Measurements from ENCODE around the gene NEURL3. TPM values are rescaled to one million over a fixed set of nuclear protein-coding genes. Genes with fewer than 3 reads are reported as not detected.

The NEURL3 gene
- total and polyA plus RNA-seq, 2 donors (not counting 3 experiments of a cell fraction or from before 2014, with no cell fraction given), result not detected

DNA sequence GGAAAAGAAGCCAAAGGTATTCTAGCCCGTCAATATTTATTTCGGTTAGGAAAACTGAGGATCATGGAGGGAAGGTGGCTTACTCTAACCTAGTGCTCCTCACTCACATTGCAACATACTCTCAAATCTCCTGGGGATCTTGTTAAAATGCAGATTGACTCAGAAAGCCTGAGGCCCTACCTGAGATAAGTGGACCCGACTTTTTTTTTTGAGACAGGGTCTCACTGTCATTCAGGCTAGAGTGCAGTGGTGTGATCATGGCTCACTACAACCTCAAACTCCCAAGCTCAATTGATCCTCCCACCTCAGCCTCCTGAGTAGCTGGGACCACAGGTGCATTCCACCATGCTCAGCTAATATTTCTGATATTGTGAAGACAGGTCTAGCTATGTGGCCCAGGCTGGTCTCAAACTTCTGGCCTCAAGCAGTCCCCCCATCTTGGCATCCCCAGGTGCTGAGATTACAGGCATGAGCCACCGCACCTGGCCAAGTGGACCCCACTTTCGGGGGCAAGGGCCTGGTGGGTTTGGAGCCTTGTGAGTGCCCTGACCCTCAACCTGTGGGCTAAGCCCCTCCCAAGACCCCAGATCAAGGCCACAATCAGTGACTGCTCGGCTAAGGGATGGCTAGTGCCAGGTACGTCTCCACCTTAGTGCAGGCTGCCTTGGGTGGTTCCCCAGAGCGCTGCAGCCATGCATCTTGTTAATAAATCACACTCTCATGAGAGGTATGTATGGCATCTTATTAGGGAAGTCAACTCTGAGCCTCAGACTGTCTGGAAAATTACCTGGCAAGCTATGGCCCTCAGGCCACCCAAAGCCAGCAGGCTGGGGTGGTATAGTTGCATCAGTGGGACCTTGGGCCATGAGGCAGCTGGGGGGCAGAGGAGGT lies 1.1 kb upstream of the NEURL3 start:
- H4K20me1 ChIP-seq (replicated peaks; ENCODE audit: control insufficient read depth, extremely low read depth, insufficient read depth, low read length), result no peaks in the 10 kb centered on the region
- no peaks in the 10 kb centered on the region for H3K36me3 ChIP-seq (ENCODE audit: control insufficient read depth in 2 of 2, extremely low read depth in 1 of 2, insufficient read depth in 2 of 2, low read length in 2 of 2)
- peaks cover 5% of the 10 kb centered on the region in 2 experiments for H3K27me3 ChIP-seq (ENCODE audit: control insufficient read depth in 2 of 2, insufficient read depth in 2 of 2, low read length in 2 of 2)
- H3K4me3 ChIP-seq (replicated peaks in 1 of 3; ENCODE audit: insufficient read depth in 1 of 3, low read depth in 1 of 3, low read length in 3 of 3), result no peak overlapping the region
- no peak for FAIRE-seq
- no peak for DNase-seq (ENCODE audit: low read depth, low spot score)
- no TSS peak for BruUV-seq (replicated peaks)
- no peak overlapping the region for H3K4me2 ChIP-seq (ENCODE audit: insufficient read depth, low read length)
- TF ChIP-seq POLR2A (IDR thresholded peaks at IDR 0.05; ENCODE audit: low read depth, low read length) (no peak), FOS (IDR thresholded peaks at IDR 0.05; ENCODE audit: borderline replicate concordance, insufficient read depth, low read length) (no peak), MYC (IDR thresholded peaks at IDR 0.05; ENCODE audit: low read depth, low read length) (no peak), MAX (IDR thresholded peaks at IDR 0.05; ENCODE audit: insufficient read depth, insufficient read length) (no peak), JUN (IDR thresholded peaks at IDR 0.05; ENCODE audit: borderline replicate concordance, insufficient read depth, insufficient read length, low read depth) (no peak), GATA2 (IDR thresholded peaks at IDR 0.05; ENCODE audit: insufficient read depth, insufficient read length, low read depth, low read length) (no peak), EZH2 (IDR thresholded peaks at IDR 0.05; ENCODE audit: borderline replicate concordance, low read depth, low read length, severe bottlenecking) (no peak), POLR2AphosphoS5 (IDR thresholded peaks at IDR 0.05; ENCODE audit: insufficient read depth, low read depth, low read length) (no peak)
- TF ChIP-seq, protein P1, sequence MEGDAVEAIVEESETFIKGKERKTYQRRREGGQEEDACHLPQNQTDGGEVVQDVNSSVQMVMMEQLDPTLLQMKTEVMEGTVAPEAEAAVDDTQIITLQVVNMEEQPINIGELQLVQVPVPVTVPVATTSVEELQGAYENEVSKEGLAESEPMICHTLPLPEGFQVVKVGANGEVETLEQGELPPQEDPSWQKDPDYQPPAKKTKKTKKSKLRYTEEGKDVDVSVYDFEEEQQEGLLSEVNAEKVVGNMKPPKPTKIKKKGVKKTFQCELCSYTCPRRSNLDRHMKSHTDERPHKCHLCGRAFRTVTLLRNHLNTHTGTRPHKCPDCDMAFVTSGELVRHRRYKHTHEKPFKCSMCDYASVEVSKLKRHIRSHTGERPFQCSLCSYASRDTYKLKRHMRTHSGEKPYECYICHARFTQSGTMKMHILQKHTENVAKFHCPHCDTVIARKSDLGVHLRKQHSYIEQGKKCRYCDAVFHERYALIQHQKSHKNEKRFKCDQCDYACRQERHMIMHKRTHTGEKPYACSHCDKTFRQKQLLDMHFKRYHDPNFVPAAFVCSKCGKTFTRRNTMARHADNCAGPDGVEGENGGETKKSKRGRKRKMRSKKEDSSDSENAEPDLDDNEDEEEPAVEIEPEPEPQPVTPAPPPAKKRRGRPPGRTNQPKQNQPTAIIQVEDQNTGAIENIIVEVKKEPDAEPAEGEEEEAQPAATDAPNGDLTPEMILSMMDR (IDR thresholded peaks at IDR 0.05; ENCODE audit: extremely low read depth in 1 of 2, insufficient read depth in 1 of 2, low read depth in 1 of 2, low read length in 2 of 2), result no peak
- no peak overlapping the region for H2AFZ ChIP-seq (ENCODE audit: low read depth, low read length)
- ChIA-PET CTCF (interaction anchor here (0.6 to 11.6 kb wide), 7 partner anchors 11 to 514 kb away, joined by 3 to 451 read pairs (median 3); no protein-coding TSS in a partner anchor), POLR2A (no interaction called here)
- no peak overlapping the region for H3K27ac ChIP-seq (ENCODE audit: insufficient read depth, low read depth, low read length)
- dilution Hi-C loops (cut with MboI; ENCODE audit: extremely low pct_ligation_motif_present, low sequenced_read_pairs), result no loop called here
- H3K4me1 ChIP-seq (ENCODE audit: control insufficient read depth, extremely low read depth, insufficient read depth, low read length), result no peaks in the 10 kb centered on the region
- H3K9ac ChIP-seq (replicated peaks; ENCODE audit: extremely low read depth, insufficient read depth, low read length), result no peak overlapping the region
- H3K9me3 ChIP-seq (replicated peaks; ENCODE audit: control insufficient read depth, insufficient read depth, low read length), result no peaks in the 10 kb centered on the region
- intact Hi-C loops (cut with micrococcal nuclease), result loop anchor here (5.0 to 10.0 kb wide), 2 partner anchors 149 to 301 kb away; partner anchors contain the start of gene STARD7
- no peaks in the 10 kb centered on the region for H3K9me1 ChIP-seq (replicated peaks; ENCODE audit: control insufficient read depth, extremely low read depth, insufficient read depth, low read length)
- H3K79me2 ChIP-seq (ENCODE audit: control insufficient read depth, insufficient read depth, low read length), result no peaks in the 10 kb centered on the region

Measured in endothelial cell of umbilical vein (primary cell).